ENCODE measurements around the gene TTC28. TPM values are rescaled to one million over a fixed set of nuclear protein-coding genes. Genes with fewer than 3 reads are reported as not detected.
A peak's percentile ranks its signal among the peaks of the same experiment; 100 is the strongest.
"Not testable (repeated sequence)": the region's sequence is repeated elsewhere in the genome, so short reads cannot be mapped to it uniquely, and the experiment has no call there.

Gene TTC28
- total RNA-seq, 1 donor from 2014 or later: 24.5 TPM

- Histone ChIP-seq H3K4me3 (no peak overlapping the region), H3K36me3 (no peaks in the 10 kb centered on the region), H3K27ac (no peak overlapping the region), H3K4me1 (no peaks in the 10 kb centered on the region), H3K27me3 (no peaks in the 10 kb centered on the region), H3K9me3 (no peaks in the 10 kb centered on the region)
- DNase-seq (ENCODE audit: low spot score in 2 of 2): no peak
- no peak for TF ChIP-seq CTCF (IDR thresholded peaks at IDR 0.05)
- intact Hi-C loops (cut with DNase I): no loop called here
Measured at GRCh38 chr22:28619236-28619635, 60.4 kb downstream of the TTC28 start.

GRCh38 chr22:28615423-28615822 lies 64.2 kb downstream of the TTC28 start:
- intact Hi-C loops (cut with DNase I); H3K27me3 ChIP-seq; H3K4me1 ChIP-seq; H3K9me3 ChIP-seq; H3K27ac ChIP-seq; H3K4me3 ChIP-seq; DNase-seq (ENCODE audit: low spot score in 2 of 2); H3K36me3 ChIP-seq: not testable (repeated sequence)

GRCh38 chr22:28609921-28610320 lies 69.7 kb downstream of the TTC28 start:
- no peaks in the 10 kb centered on the region for H3K9me3 ChIP-seq
- no peak for TF ChIP-seq CTCF (IDR thresholded peaks at IDR 0.05)
- no peaks in the 10 kb centered on the region for H3K36me3 ChIP-seq
- intact Hi-C loops (cut with DNase I): no loop called here
- no peak overlapping the region for H3K27ac ChIP-seq
- H3K27me3 ChIP-seq: no peaks in the 10 kb centered on the region
- H3K4me1 ChIP-seq: peaks cover 0 to 11% of the 10 kb centered on the region in 2 donors
- no peak overlapping the region for H3K4me3 ChIP-seq
- no peak for DNase-seq (ENCODE audit: low spot score in 2 of 2)

GRCh38 chr22:28608546-28608945 lies 71.1 kb downstream of the TTC28 start:
- H3K4me3 ChIP-seq: no peak overlapping the region
- peaks cover 0 to 11% of the 10 kb centered on the region in 2 donors for H3K4me1 ChIP-seq
- no peak for DNase-seq (ENCODE audit: low spot score in 2 of 2)
- H3K9me3 ChIP-seq: no peaks in the 10 kb centered on the region
- no peaks in the 10 kb centered on the region for H3K36me3 ChIP-seq
- no peak for TF ChIP-seq CTCF (IDR thresholded peaks at IDR 0.05)
- no peaks in the 10 kb centered on the region for H3K27me3 ChIP-seq
- intact Hi-C loops (cut with DNase I): no loop called here
- peak overlapping the region; percentile 26 to 34 for H3K27ac ChIP-seq

- TF ChIP-seq CTCF (IDR thresholded peaks at IDR 0.05): no peak
- intact Hi-C loops (cut with DNase I): no loop called here
- DNase-seq (ENCODE audit: low spot score in 2 of 2): no peak
- H3K27me3 ChIP-seq: no peaks in the 10 kb centered on the region
- no peaks in the 10 kb centered on the region for H3K9me3 ChIP-seq
- no peak overlapping the region for H3K4me3 ChIP-seq
- H3K36me3 ChIP-seq: no peaks in the 10 kb centered on the region
- H3K27ac ChIP-seq: peak overlapping the region; percentile 26 to 34
- peaks cover 0 to 11% of the 10 kb centered on the region in 2 donors for H3K4me1 ChIP-seq
Measured at GRCh38 chr22:28607795-28608194, 71.8 kb downstream of the TTC28 start.

- intact Hi-C loops (cut with DNase I): loop anchor here (5.0 kb wide), 1 partner anchor 437 kb away; no protein-coding TSS in a partner anchor
- Histone ChIP-seq H3K27ac (no peak overlapping the region), H3K27me3 (no peaks in the 10 kb centered on the region), H3K4me3 (no peak overlapping the region), H3K9me3 (no peaks in the 10 kb centered on the region), H3K4me1 (peaks cover 0 to 11% of the 10 kb centered on the region in 2 donors), H3K36me3 (no peaks in the 10 kb centered on the region)
- TF ChIP-seq CTCF (IDR thresholded peaks at IDR 0.05): no peak
- no peak for DNase-seq (ENCODE audit: low spot score in 2 of 2)
Measured at GRCh38 chr22:28604966-28605761, 74.5 kb downstream of the TTC28 start.
